Natural killer cell treated with Interleukin-12 subunit alpha and Interleukin-12 subunit beta and Interleukin-15 and Interleukin-18, amount 100 ng/mL, for 72 hours (primary cell): Measurements from ENCODE around the gene MERTK. TPM values are rescaled to one million over a fixed set of nuclear protein-coding genes. Genes with fewer than 3 reads are reported as not detected.
A peak's percentile ranks its signal among the peaks of the same experiment; 100 is the strongest.
"Not testable (repeated sequence)": the region's sequence is repeated elsewhere in the genome, so short reads cannot be mapped to it uniquely, and the experiment has no call there.

Experiments
- ATAC-seq, 2 donors: fragments of 150-1000 bp; cut with Tn5 transposase in 1 of 2; sonication (Bioruptor Pico), chemical (Tn5 transposase) in 1 of 2; 2 replicates each; pipeline ENCODE4 v1.10.0; 2021
- DNase-seq: peaks from one replicate; pipeline ENCODE4 v3.0.0; 2022; ENCODE audit warnings: low spot score
- H3K27ac Mint-ChIP-seq, 2 donors: 1 replicate in 1 of 2; 2 replicates in 1 of 2; pipeline ENCODE4 v1.8.0; 2022; ENCODE audit warnings: mixed read lengths in 2 of 2, mild to moderate bottlenecking in 1 of 2, moderate library complexity in 1 of 2
- H3K27me3 Mint-ChIP-seq, 2 donors: 1 replicate in 1 of 2; 2 replicates in 1 of 2; pipeline ENCODE4 v1.8.0; 2022; ENCODE audit warnings: mixed read lengths in 2 of 2
- H3K36me3 Mint-ChIP-seq: one replicate; pipeline ENCODE4 v1.8.0; 2022; ENCODE audit warnings: mixed read lengths
- H3K4me1 Mint-ChIP-seq, 2 donors: 1 replicate in 1 of 2; 2 replicates in 1 of 2; pipeline ENCODE4 v1.8.0; 2022; ENCODE audit warnings: low read depth in 2 of 2, mixed read lengths in 2 of 2, mild to moderate bottlenecking in 1 of 2
- H3K4me3 Mint-ChIP-seq: one replicate; pipeline ENCODE4 v1.8.0; 2022; ENCODE audit warnings: mixed read lengths
- H3K9me3 Mint-ChIP-seq: 2 replicates; pipeline ENCODE4 v1.8.0; 2022; ENCODE audit warnings: mixed read lengths
- total RNA-seq, 2 donors: library from RNA; stranded (reverse); gene quantifications; one replicate each; pipeline ENCODE4 v1.2.3, GENCODE V29; 2022

Gene MERTK
- total RNA-seq, 2 donors from 2014 or later, result 0.40 to 0.67 TPM

- no peak overlapping the region for H3K27ac Mint-ChIP-seq
- H3K27me3 Mint-ChIP-seq, result peaks cover 7 to 14% of the 10 kb centered on the region in 2 donors
- no peaks in the 10 kb centered on the region for H3K36me3 Mint-ChIP-seq
- H3K4me3 Mint-ChIP-seq, result no peak overlapping the region
- no peak for DNase-seq
- ATAC-seq, result peak; percentile 41
- H3K4me1 Mint-ChIP-seq, result no peaks in the 10 kb centered on the region
- H3K9me3 Mint-ChIP-seq, result no peaks in the 10 kb centered on the region
Measured at GRCh38 chr2:112024896-112025491, 126.6 kb downstream of the MERTK start.

- no peaks in the 10 kb centered on the region for H3K9me3 Mint-ChIP-seq
- no peak for DNase-seq
- no peak overlapping the region for H3K4me3 Mint-ChIP-seq
- no peaks in the 10 kb centered on the region for H3K4me1 Mint-ChIP-seq
- no peaks in the 10 kb centered on the region for H3K36me3 Mint-ChIP-seq
- H3K27ac Mint-ChIP-seq, result no peak overlapping the region
- H3K27me3 Mint-ChIP-seq, result peaks cover under 1 to 9% of the 10 kb centered on the region in 2 donors
- no peak for ATAC-seq
Measured at GRCh38 chr2:112026509-112026908, 128.1 kb downstream of the MERTK start.

- no peak for DNase-seq
- Mint-ChIP-seq H3K9me3 (no peaks in the 10 kb centered on the region), H3K4me1 (no peaks in the 10 kb centered on the region), H3K36me3 (no peaks in the 10 kb centered on the region), H3K27me3 (peaks cover 7 to 13% of the 10 kb centered on the region in 2 donors), H3K4me3 (no peak overlapping the region), H3K27ac (no peak overlapping the region)
- ATAC-seq, result no peak
Measured at GRCh38 chr2:112027767-112028166, 129.4 kb downstream of the MERTK start.

GRCh38 chr2:112029164-112029563 lies 130.8 kb downstream of the MERTK start:
- H3K4me1 Mint-ChIP-seq, result no peaks in the 10 kb centered on the region
- no peak for ATAC-seq
- no peak for DNase-seq
- H3K4me3 Mint-ChIP-seq, result no peak overlapping the region
- no peaks in the 10 kb centered on the region for H3K36me3 Mint-ChIP-seq
- H3K9me3 Mint-ChIP-seq, result no peaks in the 10 kb centered on the region
- no peak overlapping the region for H3K27ac Mint-ChIP-seq
- peaks cover 7 to 13% of the 10 kb centered on the region in 2 donors for H3K27me3 Mint-ChIP-seq

- Mint-ChIP-seq H3K27me3 (peaks cover 7 to 13% of the 10 kb centered on the region in 2 donors), H3K9me3 (no peaks in the 10 kb centered on the region), H3K4me1 (no peaks in the 10 kb centered on the region), H3K36me3 (no peaks in the 10 kb centered on the region), H3K27ac (no peak overlapping the region), H3K4me3 (no peak overlapping the region)
- DNase-seq (no peak), ATAC-seq (no peak)
Measured at GRCh38 chr2:112031473-112032223, 133.2 kb downstream of the MERTK start.

GRCh38 chr2:112032224-112032586 lies 133.8 kb downstream of the MERTK start:
- no peaks in the 10 kb centered on the region for H3K36me3 Mint-ChIP-seq
- no peak for DNase-seq
- no peak overlapping the region for H3K27ac Mint-ChIP-seq
- H3K4me1 Mint-ChIP-seq, result no peaks in the 10 kb centered on the region
- no peaks in the 10 kb centered on the region for H3K9me3 Mint-ChIP-seq
- ATAC-seq, result no peak
- H3K4me3 Mint-ChIP-seq, result no peak overlapping the region
- peaks cover 8 to 13% of the 10 kb centered on the region in 2 donors for H3K27me3 Mint-ChIP-seq

GRCh38 chr2:112032689-112033465 lies 134.5 kb downstream of the MERTK start:
- Mint-ChIP-seq H3K4me3 (no peak overlapping the region), H3K27ac (no peak overlapping the region), H3K9me3 (no peaks in the 10 kb centered on the region), H3K27me3 (peaks cover 14 to 18% of the 10 kb centered on the region in 2 donors), H3K4me1 (no peaks in the 10 kb centered on the region), H3K36me3 (no peaks in the 10 kb centered on the region)
- DNase-seq (no peak), ATAC-seq (no peak)

- Mint-ChIP-seq H3K4me3 (no peak overlapping the region), H3K27ac (no peak overlapping the region), H3K27me3 (peaks cover 15 to 18% of the 10 kb centered on the region in 2 donors), H3K36me3 (no peaks in the 10 kb centered on the region), H3K9me3 (no peaks in the 10 kb centered on the region), H3K4me1 (no peaks in the 10 kb centered on the region)
- no peak for ATAC-seq
- no peak for DNase-seq
Measured at GRCh38 chr2:112033600-112033999, 135.2 kb downstream of the MERTK start.

GRCh38 chr2:112034924-112035323 lies 136.5 kb downstream of the MERTK start:
- no peaks in the 10 kb centered on the region for H3K4me1 Mint-ChIP-seq
- ATAC-seq (no peak), DNase-seq (no peak)
- no peak overlapping the region for H3K4me3 Mint-ChIP-seq
- peaks cover 15 to 16% of the 10 kb centered on the region in 2 donors for H3K27me3 Mint-ChIP-seq
- H3K36me3 Mint-ChIP-seq, result no peaks in the 10 kb centered on the region
- no peaks in the 10 kb centered on the region for H3K9me3 Mint-ChIP-seq
- H3K27ac Mint-ChIP-seq, result no peak overlapping the region

- H3K4me1 Mint-ChIP-seq, result no peaks in the 10 kb centered on the region
- DNase-seq, result no peak
- H3K4me3 Mint-ChIP-seq, result no peak overlapping the region
- H3K36me3 Mint-ChIP-seq, result no peaks in the 10 kb centered on the region
- H3K9me3 Mint-ChIP-seq, result no peaks in the 10 kb centered on the region
- ATAC-seq, result no peak
- H3K27me3 Mint-ChIP-seq, result peaks cover 10 to 15% of the 10 kb centered on the region in 2 donors
- no peak overlapping the region for H3K27ac Mint-ChIP-seq
Measured at GRCh38 chr2:112035786-112036185, 137.4 kb downstream of the MERTK start.

GRCh38 chr2:112039556-112039955 lies 141.1 kb downstream of the MERTK start:
- H3K9me3 Mint-ChIP-seq, H3K27ac Mint-ChIP-seq, H3K4me3 Mint-ChIP-seq, H3K36me3 Mint-ChIP-seq, H3K4me1 Mint-ChIP-seq, DNase-seq, H3K27me3 Mint-ChIP-seq, ATAC-seq: not testable (repeated sequence)

GRCh38 chr2:112040066-112040465 lies 141.7 kb downstream of the MERTK start:
- H3K27ac Mint-ChIP-seq, H3K4me3 Mint-ChIP-seq, ATAC-seq, H3K9me3 Mint-ChIP-seq, H3K4me1 Mint-ChIP-seq, H3K36me3 Mint-ChIP-seq, DNase-seq, H3K27me3 Mint-ChIP-seq: not testable (repeated sequence)

- not testable (repeated sequence) for ATAC-seq, H3K4me3 Mint-ChIP-seq, H3K36me3 Mint-ChIP-seq, H3K9me3 Mint-ChIP-seq, H3K27ac Mint-ChIP-seq, H3K4me1 Mint-ChIP-seq, DNase-seq
- H3K27me3 Mint-ChIP-seq, result peaks cover 7 to 11% of the 10 kb centered on the region in 2 donors
Measured at GRCh38 chr2:112041460-112041859, 143.1 kb downstream of the MERTK start.

GRCh38 chr2:112045446-112046014 lies 147.1 kb downstream of the MERTK start:
- Mint-ChIP-seq H3K36me3 (peaks cover 7% of the 10 kb centered on the region), H3K4me1 (peaks cover 0 to 5% of the 10 kb centered on the region in 2 donors), H3K27me3 (peaks cover 3 to 13% of the 10 kb centered on the region in 2 donors), H3K4me3 (no peak overlapping the region), H3K9me3 (no peaks in the 10 kb centered on the region), H3K27ac (no peak overlapping the region)
- ATAC-seq (no peak), DNase-seq (no peak)
